Endometrium (tissue), 2 donors: ENCODE measurements around the gene BCAP29.
"Not testable (repeated sequence)": the region's sequence is repeated elsewhere in the genome, so short reads cannot be mapped to it uniquely, and the experiment has no call there.

Experiments
- FAIRE-seq: peaks from 2 replicates; lab custom pipeline; 2012; peaks lifted over from hg19 to GRCh38; lab: Jason Lieb, UNC
- donor health status: control.
- donor health status: control.

Gene BCAP29, protein sequence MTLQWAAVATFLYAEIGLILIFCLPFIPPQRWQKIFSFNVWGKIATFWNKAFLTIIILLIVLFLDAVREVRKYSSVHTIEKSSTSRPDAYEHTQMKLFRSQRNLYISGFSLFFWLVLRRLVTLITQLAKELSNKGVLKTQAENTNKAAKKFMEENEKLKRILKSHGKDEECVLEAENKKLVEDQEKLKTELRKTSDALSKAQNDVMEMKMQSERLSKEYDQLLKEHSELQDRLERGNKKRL

DNA sequence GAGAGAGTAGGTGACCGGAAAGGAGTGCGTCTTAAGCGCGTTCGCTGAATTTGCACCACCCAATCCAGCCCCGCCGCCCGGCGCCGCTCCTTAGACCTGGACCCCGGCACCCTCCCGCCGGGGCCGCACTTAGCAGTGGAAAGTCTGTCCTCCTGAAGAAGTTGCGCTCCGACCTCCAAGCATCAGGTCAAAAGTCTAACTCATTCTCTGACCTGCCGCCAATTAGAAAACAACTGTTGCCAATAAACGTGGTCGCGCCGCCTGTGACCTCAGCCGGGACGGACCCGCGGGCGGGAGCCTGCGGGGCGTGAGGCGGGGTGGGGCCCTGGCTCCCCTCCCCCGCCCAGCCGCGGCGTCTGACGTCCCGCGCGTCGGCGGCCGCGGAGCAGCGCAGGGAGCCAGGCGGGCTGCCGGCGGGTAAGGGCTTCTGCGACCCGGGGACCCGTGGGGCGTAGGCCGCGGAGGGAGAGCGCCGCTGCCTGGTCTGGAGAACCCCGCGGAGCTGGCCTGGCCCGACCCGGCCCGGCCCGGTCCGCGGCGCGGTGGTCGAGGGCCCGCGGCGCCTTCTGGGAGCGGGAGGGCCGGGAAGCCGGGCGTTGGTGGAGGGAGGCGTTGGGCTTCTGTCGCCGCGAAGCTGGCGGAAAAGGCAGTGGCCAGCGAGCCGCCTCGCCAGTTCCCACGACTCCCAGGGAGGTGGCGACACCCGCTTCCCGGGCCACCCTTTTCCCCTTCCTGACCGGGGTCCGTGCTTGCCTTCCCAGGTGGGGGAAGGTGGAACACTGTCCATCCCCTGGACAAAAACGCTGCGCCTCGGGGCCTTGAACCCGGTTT is at the start of gene BCAP29:
Gene BCAP29 (plus strand): TSS at position 362 of the 831 bp plus-strand sequence. CDS start 527 bp downstream, outside the sequence.
- no peak for FAIRE-seq

DNA sequence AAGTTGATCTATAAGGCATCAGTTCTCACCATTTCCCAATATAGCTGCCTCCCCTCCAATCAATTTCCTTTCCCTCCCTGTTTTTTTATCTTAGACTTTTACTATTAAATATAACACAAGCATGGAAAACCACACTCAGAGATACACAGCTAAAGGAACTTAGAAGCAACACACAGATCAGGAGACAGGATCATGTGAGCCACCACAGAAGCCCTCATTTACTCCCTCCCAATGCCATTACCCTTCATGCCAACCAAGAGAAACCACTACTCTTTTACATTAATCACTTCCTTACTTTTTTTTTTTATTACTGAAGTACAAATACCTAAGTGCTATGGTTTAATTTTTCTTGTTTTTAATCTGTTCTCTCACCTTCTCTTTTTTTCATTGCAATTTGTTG is 49.3 kb upstream of the BCAP29 start:
- FAIRE-seq: no peak

DNA sequence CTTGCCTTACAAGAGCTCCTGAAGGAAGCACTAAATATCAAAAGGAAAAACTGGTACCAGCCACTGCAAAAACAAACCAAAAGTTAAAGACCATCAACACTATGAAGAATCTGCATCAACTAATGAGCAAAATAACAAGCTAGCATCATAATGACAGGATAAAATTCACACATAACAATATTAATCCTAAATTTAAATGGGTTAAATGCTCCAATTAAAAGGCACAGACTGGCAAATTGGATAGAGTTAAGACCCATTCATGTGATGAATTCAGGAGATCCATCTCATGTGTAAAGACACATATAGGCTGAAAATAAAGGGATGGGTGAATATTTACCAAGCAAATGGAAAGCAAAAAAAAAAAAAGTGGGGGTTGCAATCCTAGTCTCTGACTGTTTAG is 45.9 kb upstream of the BCAP29 start:
- no peak for FAIRE-seq

DNA sequence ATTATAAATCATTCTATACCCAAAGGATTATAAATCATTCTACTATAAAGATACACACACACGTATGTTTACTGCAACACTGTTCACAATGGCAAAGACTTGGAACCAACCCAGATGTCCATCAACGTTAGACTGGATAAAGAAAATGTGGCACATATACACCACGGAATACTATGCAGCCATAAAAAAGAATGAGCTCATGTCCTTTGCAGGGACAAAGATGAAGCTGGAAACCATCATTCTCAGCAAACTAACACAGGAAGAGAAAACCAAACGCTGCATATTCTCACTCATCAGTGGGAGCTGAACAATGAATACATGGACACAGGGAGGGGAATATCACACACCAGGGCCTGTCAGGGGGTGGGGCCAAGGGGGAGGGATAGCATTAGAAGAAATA is 42.8 kb upstream of the BCAP29 start:
- FAIRE-seq: not testable (repeated sequence)

DNA sequence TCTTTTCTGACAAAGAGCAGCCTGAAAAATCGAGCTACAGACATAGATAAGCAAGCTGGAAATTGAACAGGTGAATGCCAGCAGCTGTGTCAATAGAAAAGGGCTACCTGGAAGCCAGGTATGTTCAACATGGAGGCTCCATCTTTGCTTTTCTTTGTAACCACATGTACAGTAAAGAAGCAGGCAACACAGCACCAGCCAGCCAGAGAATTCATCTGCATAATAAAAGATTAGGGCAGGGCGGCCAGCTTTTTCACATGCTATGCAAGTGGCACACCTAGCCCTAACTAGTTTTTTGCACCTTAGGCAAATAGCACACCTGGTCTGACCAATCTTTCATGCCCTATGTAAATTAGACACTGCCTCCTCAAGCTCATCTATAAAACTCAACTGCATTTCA is 42.0 kb upstream of the BCAP29 start:
- FAIRE-seq: no peak

DNA sequence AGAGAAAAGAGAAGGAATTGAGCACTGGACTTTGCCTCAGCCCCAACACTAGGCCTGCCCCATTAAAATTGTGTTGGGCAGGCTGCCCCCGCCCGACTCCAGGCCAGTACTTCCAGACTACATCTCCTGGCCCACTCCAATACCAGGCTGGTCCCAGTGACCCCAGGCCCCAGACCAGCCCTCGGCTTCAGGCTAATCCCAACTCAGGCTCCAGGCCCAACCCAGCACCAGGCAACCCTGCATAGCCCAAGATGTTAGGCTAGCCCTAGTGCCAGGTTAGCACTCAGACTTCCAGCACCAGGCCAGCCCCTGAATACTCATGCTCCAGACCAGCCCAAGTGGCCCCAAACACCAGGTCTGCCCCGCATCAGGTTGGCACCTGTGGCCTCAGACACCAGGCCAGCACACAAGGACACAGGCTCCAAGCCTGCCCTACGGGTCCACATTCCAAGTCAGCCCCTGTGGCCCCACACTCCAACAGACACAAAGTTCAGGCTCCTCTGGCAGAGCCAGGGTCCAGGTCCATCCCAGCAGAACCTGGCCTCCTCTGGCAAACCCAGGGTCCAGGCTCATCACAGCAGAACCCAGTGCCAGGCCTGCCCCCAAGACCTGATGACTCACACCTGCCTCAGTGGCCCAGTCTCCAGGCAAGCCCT is 36.6 kb upstream of the BCAP29 start:
- FAIRE-seq: no peak

DNA sequence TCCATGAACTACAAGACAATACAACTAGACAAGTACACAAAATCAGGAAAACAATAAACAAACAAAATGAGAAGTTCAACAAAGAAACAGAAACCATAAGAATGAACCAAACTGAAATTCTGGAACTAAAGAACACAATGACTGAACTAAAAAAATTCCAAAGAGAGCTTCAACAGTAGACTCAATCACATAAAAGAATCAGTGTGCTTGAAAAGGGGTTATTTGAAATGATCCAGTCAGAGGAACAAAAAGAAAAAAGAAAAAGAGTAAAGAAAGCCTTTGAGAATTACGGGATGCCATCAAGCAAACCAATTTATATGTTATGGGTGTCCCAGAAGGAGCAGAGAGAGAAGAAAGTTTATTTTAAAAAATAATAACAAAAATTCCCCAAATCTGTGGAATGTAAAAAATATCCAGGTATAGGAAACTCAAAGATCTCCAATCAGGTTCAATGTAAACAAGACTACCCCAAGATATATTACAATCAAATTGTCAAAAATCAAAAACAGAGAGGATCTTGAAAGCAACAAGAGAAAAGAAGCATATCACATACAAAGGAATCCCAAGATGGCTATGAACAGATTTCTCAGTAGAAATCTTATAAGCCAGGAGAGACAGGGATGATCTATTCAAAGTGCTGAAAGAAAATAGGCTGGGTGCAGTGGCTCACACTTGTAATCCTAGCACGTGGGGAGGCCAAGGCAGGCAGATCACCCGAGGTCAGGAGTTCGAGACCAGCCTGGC is 35.0 kb upstream of the BCAP29 start:
- no peak for FAIRE-seq

DNA sequence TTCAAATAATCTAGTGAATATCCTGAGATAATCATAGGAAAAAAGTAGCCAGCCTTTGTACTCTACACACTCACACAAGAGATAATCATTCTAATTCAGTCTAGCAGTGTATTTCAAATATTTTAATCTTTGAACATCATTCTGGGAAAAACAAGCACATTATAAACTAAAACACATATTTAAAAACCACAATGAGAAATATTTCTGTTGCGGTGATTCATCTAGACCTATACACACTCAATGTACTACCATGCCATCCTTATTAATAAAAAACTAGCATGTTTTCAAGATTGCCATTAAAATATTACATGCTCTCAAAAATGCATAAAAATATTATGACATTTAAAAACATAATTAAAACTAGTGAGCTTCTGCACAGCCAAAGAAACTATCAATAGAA is 28.1 kb upstream of the BCAP29 start:
- no peak for FAIRE-seq

DNA sequence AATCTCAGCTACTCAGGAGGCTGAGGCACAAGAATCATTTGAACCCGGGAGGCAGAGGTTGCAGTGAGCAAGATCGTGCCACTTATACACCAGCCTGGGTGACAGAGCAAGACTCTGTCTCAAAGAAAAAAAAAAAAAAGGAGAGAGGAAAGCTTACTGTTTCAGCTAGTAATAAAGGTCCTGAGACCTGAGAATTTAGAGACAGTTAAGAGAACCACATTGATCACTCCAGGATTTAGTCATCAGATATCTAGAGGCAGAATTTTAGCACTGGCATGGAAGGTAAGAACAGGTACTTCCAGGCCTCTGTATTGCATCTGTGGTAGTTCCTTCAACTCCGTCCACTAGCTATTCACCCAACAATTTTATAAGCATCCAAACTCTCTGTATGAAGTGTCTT is 24.2 kb upstream of the BCAP29 start:
- no peak for FAIRE-seq

DNA sequence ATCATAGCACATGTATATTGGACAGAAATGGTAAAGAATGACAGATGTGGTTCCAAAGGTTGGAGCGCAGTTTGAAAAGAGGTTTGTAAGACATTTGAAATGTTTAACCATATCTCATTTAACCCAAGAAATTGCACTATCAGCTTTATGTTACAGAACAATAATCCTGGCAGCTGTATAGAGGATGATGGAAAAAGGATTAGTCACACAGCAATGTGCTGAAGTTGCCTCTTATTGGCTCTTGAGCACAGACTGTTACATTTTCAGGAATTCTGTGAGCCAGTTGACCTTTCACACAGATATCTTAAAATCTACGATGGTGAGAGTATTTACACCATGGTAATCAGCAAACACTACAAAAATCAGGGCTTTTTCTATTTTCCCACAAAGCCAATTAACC is 20.2 kb upstream of the BCAP29 start:
- FAIRE-seq: no peak

DNA sequence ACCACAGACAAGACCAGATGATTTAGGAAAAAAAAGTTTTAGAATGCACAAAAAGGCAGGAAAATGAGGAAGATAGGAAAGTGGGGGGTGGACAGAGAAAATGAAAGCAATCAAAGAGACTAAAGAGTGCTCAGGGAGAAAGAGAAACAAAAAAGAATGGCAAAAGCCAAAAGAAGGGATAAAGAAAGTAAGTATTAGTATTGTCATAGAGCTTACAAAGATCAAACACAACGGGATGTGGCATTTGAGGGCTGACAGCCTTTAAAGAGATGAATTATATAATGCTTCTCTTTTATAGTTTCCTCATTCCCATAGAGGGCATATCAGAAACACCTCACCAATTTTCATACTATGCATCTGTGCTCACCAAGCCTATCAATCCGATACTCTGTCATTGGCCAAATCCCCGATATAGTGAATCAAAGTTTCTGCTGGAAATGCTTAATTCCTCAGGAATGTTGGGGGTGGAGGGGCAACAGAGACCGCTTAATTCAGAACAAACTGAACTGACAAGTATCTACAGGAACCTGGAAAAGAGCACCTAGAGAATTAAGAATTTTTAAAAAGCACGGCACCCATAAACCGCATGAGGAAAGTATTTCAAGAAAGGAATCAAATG is 19.0 kb upstream of the BCAP29 start:
- FAIRE-seq: no peak

DNA sequence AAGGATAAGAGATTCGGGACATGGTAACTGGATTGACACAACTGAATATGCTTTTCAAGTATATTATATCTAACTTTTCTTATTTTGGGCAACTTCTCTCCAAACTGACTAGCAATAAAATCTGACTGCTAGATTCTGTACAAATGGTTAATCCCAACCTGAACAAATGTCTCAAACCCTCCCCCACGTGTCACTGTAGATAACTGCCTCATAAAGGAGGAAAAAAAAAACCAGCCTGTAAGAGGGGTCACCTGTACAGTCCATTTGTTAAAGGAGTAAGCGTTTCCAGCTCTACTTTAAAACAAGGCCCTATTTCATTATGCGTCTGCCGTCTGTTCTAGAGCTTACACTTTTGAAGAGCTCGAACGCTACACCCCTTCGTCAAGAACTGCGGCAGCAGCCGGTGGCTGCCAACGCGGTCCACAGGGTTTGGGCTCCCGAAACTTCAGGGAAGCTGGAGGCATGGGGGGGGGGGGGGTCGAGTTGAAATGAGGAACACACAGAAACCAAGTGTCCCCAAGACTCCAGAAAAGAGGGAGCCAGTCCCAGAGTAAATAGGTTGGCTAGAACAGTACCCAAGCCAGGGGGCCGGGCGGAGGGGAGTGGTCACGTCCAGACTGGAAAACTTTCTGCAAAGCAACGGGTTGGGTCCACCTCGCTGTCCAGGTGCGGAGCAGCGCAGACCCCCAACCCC is 16.8 kb upstream of the BCAP29 start:
- no peak for FAIRE-seq

DNA sequence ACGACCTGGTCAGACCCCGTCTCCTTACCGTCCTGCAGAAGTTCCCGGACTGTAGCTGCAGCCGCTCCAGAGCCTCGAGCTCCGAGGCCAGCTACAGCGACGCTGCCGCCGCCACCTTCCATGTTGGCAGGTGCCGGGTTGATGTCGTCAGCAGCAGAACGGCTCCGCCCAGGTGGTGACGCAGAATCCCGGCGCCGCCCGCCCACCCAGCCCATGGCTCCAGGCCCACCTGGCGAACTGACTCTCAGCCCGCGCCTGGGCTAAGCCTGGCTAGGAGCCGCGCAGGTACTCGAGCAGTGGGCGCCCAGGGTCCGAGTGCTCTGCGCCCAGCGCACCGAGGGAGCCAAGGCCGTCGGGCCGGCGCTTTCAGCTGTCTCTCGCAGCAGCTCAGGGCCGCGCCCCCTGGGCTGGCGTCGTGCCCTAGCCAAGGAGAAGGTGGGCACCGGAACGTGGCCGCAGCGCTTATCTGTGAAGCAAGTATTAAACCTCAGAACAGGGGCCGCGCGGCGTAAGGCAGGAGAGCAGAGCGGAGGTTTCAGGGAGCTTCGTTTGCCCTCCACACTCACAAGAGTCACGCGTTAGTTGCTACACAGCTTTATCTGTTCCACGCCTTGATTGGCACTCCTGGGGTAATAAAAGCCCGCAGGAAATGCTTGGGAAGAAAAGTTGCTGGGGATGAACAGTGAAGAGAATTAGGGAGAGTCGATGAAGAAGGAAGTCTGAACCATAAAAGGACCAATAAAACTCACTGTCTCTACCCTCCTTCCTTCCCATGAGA is 16.1 kb upstream of the BCAP29 start, which contains the start of the genes COG5 and DUS4L:
Gene COG5 (minus strand): TSS at position 146 of the 778 bp plus-strand sequence. CDS start 24 bp downstream, at position 122.
Gene DUS4L (plus strand): TSS at position 197 of the 778 bp plus-strand sequence. CDS start 3,100 bp downstream, outside the sequence.
- no peak for FAIRE-seq

DNA sequence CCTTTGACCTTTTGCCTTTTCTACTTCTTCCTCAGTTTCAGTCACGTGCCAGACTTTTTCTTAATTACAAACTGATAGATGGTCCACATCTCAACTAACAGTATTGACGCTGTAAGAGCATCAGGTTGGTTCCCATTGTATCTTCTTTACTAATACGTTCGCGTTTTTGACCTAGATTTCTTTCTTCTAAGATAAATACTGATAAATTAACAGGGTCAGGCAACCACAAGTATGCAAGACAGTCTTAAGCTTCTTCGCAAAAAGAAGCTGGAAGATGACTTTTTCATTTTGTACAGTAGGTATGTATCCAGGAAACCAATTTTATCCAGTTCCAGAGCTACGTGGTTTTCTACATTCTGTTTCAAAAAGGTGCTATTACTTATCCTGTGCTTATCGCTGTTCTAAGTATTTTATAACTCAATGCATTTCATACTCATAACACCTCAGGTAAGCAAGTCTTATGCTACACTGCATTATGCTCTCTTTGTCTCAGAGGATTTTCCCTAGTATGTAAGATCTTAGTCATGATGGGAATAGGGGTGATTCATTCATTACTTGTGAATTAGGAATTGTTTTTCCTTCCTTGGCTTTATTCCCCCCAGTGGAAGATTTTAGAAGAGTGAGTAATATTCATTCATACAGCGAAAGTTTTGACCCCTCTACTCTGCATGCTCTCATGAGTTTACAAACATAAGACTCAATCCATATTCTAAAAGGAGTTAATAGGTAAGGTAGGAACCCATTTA is 15.3 kb upstream of the BCAP29 start:
- no peak for FAIRE-seq

DNA sequence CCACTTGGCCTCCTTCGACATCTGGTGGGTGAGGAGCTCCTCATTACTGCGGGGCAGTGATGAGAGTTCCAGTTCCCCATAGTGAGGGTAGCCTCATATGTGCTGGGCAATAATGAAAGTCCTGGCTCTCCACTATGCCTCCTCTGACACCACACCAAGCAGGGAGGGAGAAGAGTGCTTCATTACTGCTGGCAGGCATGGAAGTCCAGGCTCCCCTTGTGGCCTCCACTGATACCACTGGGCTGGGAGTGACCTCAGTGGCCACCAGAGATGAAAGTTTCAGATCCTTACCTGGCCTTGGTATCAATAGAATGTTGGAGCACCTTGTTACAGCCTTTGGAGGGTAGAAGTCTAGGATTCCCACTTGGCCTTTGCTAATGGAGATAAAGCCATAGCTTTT is 9.7 kb upstream of the BCAP29 start:
- no peak for FAIRE-seq

DNA sequence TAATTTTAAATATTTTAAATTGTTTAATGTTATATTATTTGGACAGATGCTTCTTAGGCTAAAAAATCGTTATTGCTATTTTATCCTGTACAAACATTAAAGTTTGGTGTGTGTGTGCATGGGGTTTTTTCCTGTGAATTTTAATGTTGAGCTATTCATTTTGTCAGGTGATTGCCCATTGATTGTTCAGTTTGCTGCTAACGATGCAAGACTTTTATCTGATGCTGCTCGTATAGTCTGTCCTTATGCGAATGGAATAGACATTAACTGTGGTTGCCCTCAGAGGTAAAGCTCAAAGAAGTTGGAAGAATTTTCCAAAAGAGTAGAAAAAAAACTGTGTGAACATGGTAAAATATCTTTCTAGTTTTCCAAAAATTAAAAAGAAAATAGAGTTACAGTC is 6.5 kb upstream of the BCAP29 start:
- FAIRE-seq: no peak

DNA sequence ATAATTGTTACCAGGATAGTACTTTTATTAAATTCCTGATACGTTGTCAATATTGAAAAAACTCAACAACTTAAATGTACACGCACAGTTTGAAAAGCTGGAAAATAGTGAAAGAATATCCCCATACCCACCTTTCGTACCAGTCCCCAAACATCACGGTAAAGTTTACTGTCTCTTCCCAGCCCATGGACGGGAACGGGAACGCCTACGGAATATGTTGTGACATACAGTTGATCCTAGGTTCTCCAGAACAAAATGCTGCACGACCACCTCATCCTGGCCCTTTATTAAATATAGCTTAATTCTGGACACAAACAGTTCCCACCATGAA is 527 bp upstream of the BCAP29 start:
- FAIRE-seq: no peak

DNA sequence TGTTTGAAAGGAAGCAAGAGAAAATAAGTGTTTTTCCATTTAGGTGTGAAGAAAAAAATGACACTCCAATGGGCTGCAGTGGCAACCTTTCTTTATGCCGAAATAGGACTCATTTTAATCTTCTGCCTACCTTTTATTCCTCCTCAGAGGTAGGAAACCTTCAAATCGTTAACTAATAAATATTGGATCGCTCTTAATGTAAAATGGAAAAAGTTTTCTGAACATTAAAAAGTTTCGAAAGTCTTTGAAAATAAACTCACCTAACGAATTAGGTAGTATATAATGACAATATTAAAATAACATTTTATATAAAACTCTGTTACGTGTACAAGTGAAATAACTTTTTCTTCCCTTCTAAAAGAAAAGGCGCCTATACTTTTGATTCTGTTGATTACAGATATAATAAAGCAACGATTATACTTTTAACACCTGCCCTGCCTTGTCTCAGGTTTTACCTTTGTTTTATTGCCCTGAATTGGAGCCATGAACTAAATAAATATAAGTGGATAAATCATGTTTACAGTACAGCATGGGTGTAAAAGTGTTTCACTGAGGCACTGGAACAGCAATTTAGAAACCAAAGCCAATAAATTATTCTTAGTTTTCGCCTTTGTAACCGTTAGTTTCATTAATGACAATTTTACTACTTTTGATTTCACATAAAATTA is 804 bp downstream of the BCAP29 start:
- no peak for FAIRE-seq

DNA sequence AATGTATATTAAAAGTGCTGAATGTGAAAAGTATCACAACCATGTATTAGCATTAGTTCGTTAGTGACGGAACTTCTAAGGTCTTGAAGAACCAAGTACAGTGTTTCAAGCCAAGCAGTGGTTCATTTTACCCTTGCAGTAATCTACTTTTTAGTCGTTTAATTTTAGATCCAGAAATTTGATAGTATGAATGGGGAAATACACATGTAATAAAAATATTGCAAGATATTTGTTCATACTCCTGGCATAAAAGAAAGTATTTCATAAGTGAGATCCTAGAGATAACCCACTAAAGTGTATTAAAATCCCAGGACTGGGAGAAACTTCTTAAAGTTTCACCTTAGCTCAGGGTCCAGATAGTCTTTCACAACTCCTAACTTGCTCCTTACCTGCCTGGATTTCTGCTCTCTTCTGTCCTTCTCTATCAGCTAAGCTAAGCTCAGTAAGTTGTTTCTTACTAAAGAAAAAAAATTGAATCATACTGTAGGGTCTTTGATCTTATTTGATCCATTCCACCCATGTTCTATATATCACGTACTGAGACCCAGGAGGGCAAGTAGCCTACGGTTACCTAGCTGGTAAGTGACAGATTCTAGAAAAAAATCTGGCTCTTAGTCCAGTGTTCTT is 1.5 kb downstream of the BCAP29 start:
- no peak for FAIRE-seq
